Measurements from ENCODE around the gene KRT75.

DNA sequence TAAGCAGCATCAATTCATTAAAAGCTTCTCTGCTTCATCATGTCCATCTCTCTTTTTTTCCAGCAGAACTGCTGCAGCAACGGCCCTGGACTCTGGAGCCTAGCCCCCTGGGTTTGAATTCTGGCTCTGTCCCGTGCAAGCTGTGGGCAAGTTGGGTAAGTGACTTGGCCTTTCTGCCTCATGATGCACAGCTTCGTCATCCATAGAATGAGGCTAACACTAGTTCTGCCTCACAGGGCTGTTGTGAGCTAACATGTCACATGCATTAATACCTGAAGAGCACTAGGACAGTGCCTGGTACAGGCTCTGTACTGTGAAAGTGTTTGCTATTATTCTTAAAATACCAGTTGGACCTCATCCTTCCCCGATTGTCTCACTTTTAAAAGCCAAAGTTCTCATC, 32.2 kb downstream of the KRT75 start:
- TF ChIP-seq EZH2 (IDR thresholded peaks at IDR 0.05; ENCODE audit: insufficient read depth, poor library complexity, severe bottlenecking) (no peak), EZH2phosphoT487 (IDR thresholded peaks at IDR 0.05; ENCODE audit: insufficient read depth, low read depth) (no peak)

All from GM23248 (cell line).